ENCODE results near the gene LYST. TPM values are rescaled to one million over a fixed set of nuclear protein-coding genes. Genes with fewer than 3 reads are reported as not detected.

The LYST gene
- total and polyA plus RNA-seq, 2 donors (not counting 3 experiments of a cell fraction or from before 2014, with no cell fraction given): 3.1 to 9.6 TPM

GRCh38 chr1:235881930-235882700 lies 15.4 kb upstream of the LYST start:
- DNase-seq (ENCODE audit: low read depth, low spot score) (no peak), FAIRE-seq (no peak)
- TF ChIP-seq EZH2 (IDR thresholded peaks at IDR 0.05; ENCODE audit: borderline replicate concordance, low read depth, low read length, severe bottlenecking) (no peak), JUN (IDR thresholded peaks at IDR 0.05; ENCODE audit: borderline replicate concordance, insufficient read depth, insufficient read length, low read depth) (no peak), POLR2AphosphoS5 (IDR thresholded peaks at IDR 0.05; ENCODE audit: insufficient read depth, low read depth, low read length) (no peak), POLR2A (IDR thresholded peaks at IDR 0.05; ENCODE audit: low read depth, low read length) (no peak), CTCF (IDR thresholded peaks at IDR 0.05; ENCODE audit: extremely low read depth in 1 of 2, insufficient read depth in 1 of 2, low read depth in 1 of 2, low read length in 2 of 2) (no peak), GATA2 (IDR thresholded peaks at IDR 0.05; ENCODE audit: insufficient read depth, insufficient read length, low read depth, low read length) (no peak), MAX (IDR thresholded peaks at IDR 0.05; ENCODE audit: insufficient read depth, insufficient read length) (no peak), FOS (IDR thresholded peaks at IDR 0.05; ENCODE audit: borderline replicate concordance, insufficient read depth, low read length) (no peak), MYC (IDR thresholded peaks at IDR 0.05; ENCODE audit: low read depth, low read length) (no peak)
- no peaks in the 10 kb centered on the region for H3K9me1 ChIP-seq (replicated peaks; ENCODE audit: control insufficient read depth, extremely low read depth, insufficient read depth, low read length)
- H3K36me3 ChIP-seq (ENCODE audit: control insufficient read depth in 2 of 2, extremely low read depth in 1 of 2, insufficient read depth in 2 of 2, low read length in 2 of 2): no peaks in the 10 kb centered on the region
- H3K27ac ChIP-seq (ENCODE audit: insufficient read depth, low read depth, low read length): no peak overlapping the region
- no peaks in the 10 kb centered on the region for H4K20me1 ChIP-seq (replicated peaks; ENCODE audit: control insufficient read depth, extremely low read depth, insufficient read depth, low read length)
- ChIA-PET CTCF (interaction anchor here (0.6 to 1.2 kb wide), 3 partner anchors 15 to 90 kb away, joined by 3 to 6 read pairs (median 3); no protein-coding TSS in a partner anchor), POLR2A (no interaction called here)
- H3K4me2 ChIP-seq (ENCODE audit: insufficient read depth, low read length): no peak overlapping the region
- peaks cover 3% of the 10 kb centered on the region for H3K4me1 ChIP-seq (ENCODE audit: control insufficient read depth, extremely low read depth, insufficient read depth, low read length)
- no peaks in the 10 kb centered on the region for H3K9me3 ChIP-seq (replicated peaks; ENCODE audit: control insufficient read depth, insufficient read depth, low read length)
- intact Hi-C loops (cut with micrococcal nuclease): no loop called here
- dilution Hi-C loops (cut with MboI; ENCODE audit: extremely low pct_ligation_motif_present, low sequenced_read_pairs): no loop called here
- H2AFZ ChIP-seq (ENCODE audit: low read depth, low read length): no peak overlapping the region
- BruUV-seq (replicated peaks): no TSS peak
- no peak overlapping the region for H3K9ac ChIP-seq (replicated peaks; ENCODE audit: extremely low read depth, insufficient read depth, low read length)
- H3K79me2 ChIP-seq (ENCODE audit: control insufficient read depth, insufficient read depth, low read length): no peaks in the 10 kb centered on the region
- peaks cover 12 to 13% of the 10 kb centered on the region in 2 experiments for H3K27me3 ChIP-seq (ENCODE audit: control insufficient read depth in 2 of 2, insufficient read depth in 2 of 2, low read length in 2 of 2)
- H3K4me3 ChIP-seq (replicated peaks in 1 of 3; ENCODE audit: insufficient read depth in 1 of 3, low read depth in 1 of 3, low read length in 3 of 3): no peak overlapping the region
